GM21381 (cell line): Measurements from ENCODE around the gene ZNF428.

ENCODE experiments used
- ATAC-seq: cut with Tn5 transposase; IDR thresholded peaks from one replicate; pipeline ENCODE4 v1.9.1; 2021; ENCODE audit warnings: mild to moderate bottlenecking, moderate library complexity; ENCODE audit not compliant: unreplicated experiment

Gene ZNF428

DNA sequence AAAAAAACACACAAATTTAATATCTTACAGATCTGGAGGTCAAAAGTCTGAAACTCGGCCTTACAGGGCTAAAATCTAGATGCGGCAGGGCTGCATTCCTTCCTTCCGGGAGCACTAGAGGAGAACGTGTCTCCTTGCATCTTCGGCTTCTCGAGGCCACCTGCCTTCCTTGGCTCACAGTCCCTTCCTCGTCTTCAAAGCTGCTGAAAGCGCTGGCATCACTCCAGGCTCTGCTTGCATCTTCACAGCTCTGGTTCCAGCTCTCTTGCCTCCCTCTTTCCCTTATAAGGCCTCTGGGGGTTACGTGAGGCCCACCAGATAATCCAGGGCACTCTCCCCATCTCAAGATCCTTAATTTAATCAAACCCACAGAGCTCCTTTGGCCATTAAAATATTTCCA, 54.6 kb downstream of the ZNF428 start:
- no peak for ATAC-seq

DNA sequence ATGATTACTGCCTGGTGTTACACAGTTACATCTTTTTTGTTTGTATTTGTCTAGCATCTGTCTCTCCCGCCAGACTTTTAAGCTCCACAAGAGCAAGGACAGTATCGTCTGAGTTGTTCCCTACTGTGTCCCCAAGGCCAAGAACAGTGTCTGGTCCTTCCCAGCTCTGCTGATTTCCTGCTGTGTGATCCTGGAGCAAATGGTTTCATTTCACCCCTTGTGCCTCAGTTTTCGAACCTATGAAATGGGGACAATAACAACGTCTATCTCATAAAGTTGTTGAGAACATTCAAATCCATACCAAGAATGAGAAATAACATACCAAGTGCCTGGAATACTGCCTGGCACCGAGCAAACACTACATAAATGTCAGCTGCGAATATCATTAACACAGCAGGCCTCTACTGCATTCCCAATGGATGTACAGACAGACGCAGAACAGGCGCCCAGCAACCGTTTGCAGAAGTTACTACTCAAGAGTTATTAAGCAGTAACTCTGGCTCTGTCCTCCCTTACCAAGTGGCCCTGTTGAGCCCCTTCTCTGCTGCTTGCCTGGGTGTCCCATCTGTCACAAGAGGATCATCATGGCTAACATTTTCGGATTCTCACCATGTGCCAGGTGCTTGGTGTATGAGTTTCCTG, 55.5 kb downstream of the ZNF428 start:
- no peak for ATAC-seq

DNA sequence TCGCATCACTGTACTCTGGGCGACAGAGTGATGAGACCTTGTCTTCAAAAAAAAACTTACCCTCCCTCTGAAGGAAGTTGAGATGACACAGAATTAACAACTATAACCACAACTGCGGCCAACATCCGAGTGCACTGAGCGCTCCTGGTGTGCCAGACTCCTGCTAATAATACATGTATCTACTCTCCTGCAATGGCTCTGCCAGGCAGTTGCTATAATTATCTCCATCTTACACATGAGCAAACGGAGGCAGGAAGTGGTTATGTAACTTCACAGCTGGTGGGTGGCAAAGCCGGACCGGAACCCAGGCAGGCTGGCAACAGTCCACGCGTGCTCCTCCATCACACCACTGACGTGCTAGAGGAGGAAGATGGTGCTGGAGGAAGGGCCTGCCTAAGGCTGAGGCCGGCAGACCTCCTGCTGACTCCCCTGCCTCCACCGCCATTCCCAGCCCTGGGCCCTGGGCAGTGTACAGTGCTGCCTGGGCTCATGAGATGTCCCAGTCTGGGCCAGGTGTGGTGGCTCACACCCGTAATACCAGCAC, 56.7 kb downstream of the ZNF428 start:
- ATAC-seq: peak; percentile 80

DNA sequence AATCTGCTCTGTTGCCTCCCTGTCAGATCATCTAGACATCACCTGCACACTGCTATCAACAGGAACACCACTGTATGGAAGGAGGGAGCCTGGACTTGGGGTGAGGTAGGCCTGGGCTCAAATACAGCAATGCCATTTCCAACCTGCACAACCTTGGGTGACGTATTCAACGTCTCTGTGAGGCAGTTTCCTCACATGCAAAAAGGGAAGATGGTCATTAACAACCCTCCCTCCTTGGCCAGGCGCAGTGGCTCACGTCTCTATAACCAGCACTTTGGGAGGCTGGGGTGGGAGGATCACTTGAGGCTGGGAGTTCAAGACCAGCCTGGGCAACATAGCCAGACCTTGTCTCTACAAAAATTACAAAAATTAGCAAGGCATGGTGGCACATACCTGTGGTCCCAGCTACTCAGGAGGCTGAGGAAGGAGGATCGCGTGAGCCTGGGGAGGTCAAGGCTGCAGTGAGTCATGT, 57.2 kb downstream of the ZNF428 start:
- ATAC-seq: no peak

DNA sequence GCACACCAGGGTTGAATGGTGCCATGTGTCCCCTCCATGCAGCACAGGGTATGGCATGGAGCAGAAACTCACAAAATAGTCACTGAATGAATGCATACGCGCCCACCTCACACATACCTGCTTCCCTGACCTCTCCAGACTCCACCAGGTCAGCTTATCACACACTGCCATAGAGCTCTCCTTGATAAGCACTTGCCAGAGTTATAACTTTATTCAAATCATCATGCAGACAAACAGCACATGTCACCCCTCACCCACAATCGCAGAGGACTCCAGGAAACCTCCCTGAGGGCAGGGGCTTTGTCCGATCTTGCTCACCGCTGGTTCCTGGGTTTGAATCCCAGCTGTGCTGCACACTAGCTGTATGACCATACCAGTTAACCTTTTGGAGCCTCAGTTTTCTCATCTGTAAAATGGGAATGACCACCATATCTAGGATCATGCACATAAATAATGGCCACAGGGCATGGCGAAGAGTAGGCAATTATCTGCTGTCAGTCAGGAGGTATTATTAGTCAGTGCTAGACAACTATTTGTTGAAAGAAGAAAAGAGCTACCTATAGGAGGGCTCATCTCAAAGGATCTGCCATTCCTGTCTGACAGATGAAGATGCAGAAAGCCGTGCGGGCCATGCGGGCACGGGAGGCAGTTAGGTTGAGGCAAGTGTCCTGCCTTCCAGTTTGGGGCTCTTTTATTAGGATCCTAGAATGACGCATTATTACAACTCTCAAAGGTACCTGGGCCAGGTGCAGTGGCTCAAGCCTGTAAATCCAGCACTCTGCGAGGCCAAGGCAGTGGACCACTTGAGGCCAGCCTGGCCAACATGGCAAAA, 58.1 kb downstream of the ZNF428 start:
- ATAC-seq: no peak

DNA sequence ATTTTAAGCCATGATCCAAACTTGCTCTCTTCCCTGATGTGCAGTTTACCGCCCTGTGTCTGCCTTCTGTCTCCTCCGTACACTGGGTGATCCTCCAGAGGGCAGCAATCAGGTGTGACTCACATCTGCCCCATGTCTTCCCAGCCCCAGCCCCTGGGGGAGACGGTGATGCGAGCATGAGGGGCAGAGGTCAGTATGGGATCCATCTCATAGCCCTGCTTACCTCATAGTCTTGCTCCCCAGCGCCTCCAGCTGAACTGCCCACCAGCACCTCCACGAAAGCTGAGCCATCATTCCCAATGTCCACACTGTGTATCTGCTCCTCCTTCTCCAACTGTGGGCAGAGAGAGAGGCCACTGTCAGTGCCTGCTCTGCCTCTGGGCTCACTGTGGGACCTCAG, 58.7 kb downstream of the ZNF428 start:
- ATAC-seq: no peak
